Measurements from ENCODE around the gene MACROD1.
A peak's percentile ranks its signal among the peaks of the same experiment; 100 is the strongest.

MACROD1 gene

GRCh38 chr11:64095273-64095817 lies 70.6 kb downstream of the MACROD1 start:
- TF ChIP-seq CTCF (IDR thresholded peaks at IDR 0.05; ENCODE audit: low read depth, low read length, missing control alignments): no peak
- in situ Hi-C loops (cut with HindIII; ENCODE audit: low sequenced_read_pairs): no loop called here
- no peak for DNase-seq (ENCODE audit: low read depth)
- H3K4me3 ChIP-seq (ENCODE audit: low read depth, low read length): no peak overlapping the region

DNA sequence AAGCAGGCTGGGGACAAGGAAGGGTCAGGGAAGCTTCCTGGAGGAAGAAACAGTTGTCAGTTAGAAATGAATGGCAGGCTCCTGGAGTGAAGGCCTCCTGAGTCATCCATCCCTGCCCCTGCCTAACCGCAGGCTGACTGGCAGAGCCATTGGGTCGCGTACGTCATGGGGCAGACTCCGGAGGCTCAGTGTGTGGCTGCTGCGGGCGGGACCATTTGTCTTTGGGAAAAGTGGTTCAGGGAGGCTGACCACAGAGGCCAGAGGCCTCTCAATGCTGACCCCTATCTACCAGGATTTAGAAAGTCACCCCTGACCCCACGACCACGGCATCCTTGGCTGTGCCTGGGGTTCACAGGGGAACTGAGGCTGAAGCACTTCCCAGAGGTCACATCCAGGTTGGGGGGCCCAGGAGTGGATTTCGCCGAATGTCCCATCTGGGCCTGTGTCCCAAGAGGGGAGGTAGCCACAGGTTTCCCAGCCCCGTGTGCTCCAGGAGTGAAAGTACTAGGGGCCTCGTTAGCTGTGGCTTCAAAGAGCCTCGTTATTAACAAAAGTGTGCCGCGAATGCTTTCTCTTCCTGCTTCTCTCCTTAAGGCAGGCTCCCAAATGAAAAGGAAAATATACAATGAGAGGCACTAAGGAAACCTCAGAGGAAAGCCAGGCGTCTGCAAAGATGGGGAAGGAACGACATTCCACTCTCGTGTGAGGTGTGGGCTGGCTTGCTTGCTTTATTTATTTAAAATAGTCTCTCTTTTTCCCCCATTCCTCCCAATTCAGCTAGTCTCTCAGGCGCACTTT lies 71.3 kb downstream of the MACROD1 start:
- no peak for TF ChIP-seq CTCF (IDR thresholded peaks at IDR 0.05; ENCODE audit: low read depth, low read length, missing control alignments)
- in situ Hi-C loops (cut with HindIII; ENCODE audit: low sequenced_read_pairs): loop anchor here (5.0 kb wide), 1 partner anchor 87 kb away; no protein-coding TSS in a partner anchor
- no peak overlapping the region for H3K4me3 ChIP-seq (ENCODE audit: low read depth, low read length)
- DNase-seq (ENCODE audit: low read depth): peak; percentile 33

- TF ChIP-seq CTCF (IDR thresholded peaks at IDR 0.05; ENCODE audit: low read depth, low read length, missing control alignments): no peak
- in situ Hi-C loops (cut with HindIII; ENCODE audit: low sequenced_read_pairs): loop anchor here (5.0 kb wide), 1 partner anchor 86 kb away; no protein-coding TSS in a partner anchor
- DNase-seq (ENCODE audit: low read depth): no peak
- no peak overlapping the region for H3K4me3 ChIP-seq (ENCODE audit: low read depth, low read length)
Measured at GRCh38 chr11:64093233-64094039, 72.5 kb downstream of the MACROD1 start.

DNA sequence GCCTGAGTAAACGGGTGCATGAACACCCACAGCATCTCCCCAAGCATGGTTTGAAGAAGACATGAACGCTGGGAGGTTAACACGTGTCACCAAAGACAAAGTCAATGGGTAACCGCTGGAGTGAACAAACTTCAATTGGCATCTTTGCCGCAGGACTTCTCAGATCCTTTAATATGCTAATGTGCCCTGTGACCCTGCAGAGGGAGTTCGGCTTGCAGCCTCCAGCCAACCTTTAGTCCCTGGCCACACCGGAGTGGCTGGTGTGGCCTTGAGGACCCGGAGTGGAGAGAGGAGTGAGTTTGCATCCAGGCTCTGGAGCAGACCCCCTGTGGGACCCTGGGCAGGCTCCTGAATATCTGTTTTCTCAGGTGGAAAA lies 73.2 kb downstream of the MACROD1 start:
- no peak for TF ChIP-seq CTCF (IDR thresholded peaks at IDR 0.05; ENCODE audit: low read depth, low read length, missing control alignments)
- no peak overlapping the region for H3K4me3 ChIP-seq (ENCODE audit: low read depth, low read length)
- DNase-seq (ENCODE audit: low read depth): no peak
- in situ Hi-C loops (cut with HindIII; ENCODE audit: low sequenced_read_pairs): loop anchor here (5.0 kb wide), 1 partner anchor 85 kb away; no protein-coding TSS in a partner anchor

GRCh38 chr11:64092111-64092760 lies 73.7 kb downstream of the MACROD1 start:
- TF ChIP-seq CTCF (IDR thresholded peaks at IDR 0.05; ENCODE audit: low read depth, low read length, missing control alignments): no peak
- no peak overlapping the region for H3K4me3 ChIP-seq (ENCODE audit: low read depth, low read length)
- in situ Hi-C loops (cut with HindIII; ENCODE audit: low sequenced_read_pairs): loop anchor here (5.0 kb wide), 1 partner anchor 85 kb away; no protein-coding TSS in a partner anchor
- DNase-seq (ENCODE audit: low read depth): no peak
